OCI-LY3 (cell line): ENCODE measurements around the gene FOSL1.

ENCODE experiments used
- H2AFZ ChIP-seq: fragments of 200-600, 300-600 bp; shearing (Covaris generic); 2 replicates; pipeline ENCODE4 v1.6.0; 2014; ENCODE audit warnings: antibody characterized with exemption, low read depth, low read length
- H3K27ac ChIP-seq: fragments of 200-600, 300-600 bp; sonication (generic); 2 replicates; pipeline ENCODE4 v1.5.1; 2014; ENCODE audit warnings: mild to moderate bottlenecking, low read length, moderate library complexity, mixed read lengths
- H3K27me3 ChIP-seq: fragments of 200-600, 300-600 bp; sonication (generic); 2 replicates; pipeline ENCODE4 v1.6.1; 2014; ENCODE audit warnings: low read depth, low read length, mixed read lengths
- H3K36me3 ChIP-seq: fragments of 200-600, 300-600 bp; sonication (generic); replicated peaks from 2 replicates; pipeline ENCODE3; 2014; ENCODE audit warnings: low read depth, low read length, mixed read lengths
- H3K4me1 ChIP-seq: fragments of 300-600, 200-600 bp; sonication (generic); 2 replicates; pipeline ENCODE4 v1.6.1; 2014; ENCODE audit warnings: low read length, mixed read lengths
- H3K4me2 ChIP-seq: fragments of 200-600, 300-600 bp; sonication (generic); 2 replicates; pipeline ENCODE4 v1.6.1; 2014; ENCODE audit warnings: low read length, mixed read lengths
- H3K4me3 ChIP-seq: fragments of 300-600, 200-600 bp; sonication (generic); 2 replicates; pipeline ENCODE4 v1.5.1; 2014; ENCODE audit warnings: antibody characterized with exemption, mild to moderate bottlenecking, low read length, moderate library complexity
- H3K79me2 ChIP-seq: fragments of 300-600, 200-600 bp; shearing (Covaris generic); 2 replicates; pipeline ENCODE4 v1.6.1; 2014; ENCODE audit warnings: mild to moderate bottlenecking, low read length, mixed read lengths
- H3K9ac ChIP-seq: fragments of 300-600, 200-600 bp; shearing (Covaris generic); 2 replicates; pipeline ENCODE4 v1.6.0; 2014; ENCODE audit warnings: mild to moderate bottlenecking, low read length, moderate library complexity
- H3K9me3 ChIP-seq: fragments of 200-600, 300-600 bp; shearing (Covaris generic); 2 replicates; pipeline ENCODE4 v1.6.1; 2014; ENCODE audit warnings: low read length, mixed read lengths; ENCODE audit not compliant: insufficient read depth
- H4K20me1 ChIP-seq: fragments of 200-600, 300-600 bp; sonication (generic); 2 replicates; pipeline ENCODE4 v1.6.1; 2016; ENCODE audit warnings: low read length, mixed read lengths; ENCODE audit not compliant: insufficient read depth
- EZH2phosphoT487 ChIP-seq: fragments of 200-600 bp; shearing (Covaris generic); IDR thresholded peaks from 2 replicates; pipeline ENCODE4 v1.6.1; 2018; ENCODE audit warnings: antibody characterized with exemption, mixed run types, low read depth
- TF ChIP-seq, protein P1 (sequence below): fragments of 200-600, 300-600 bp; sonication (generic); IDR thresholded peaks from 2 replicates; pipeline ENCODE4 v1.5.1; 2014; ENCODE audit warnings: antibody characterized with exemption, low read length, low read depth

Gene FOSL1

DNA sequence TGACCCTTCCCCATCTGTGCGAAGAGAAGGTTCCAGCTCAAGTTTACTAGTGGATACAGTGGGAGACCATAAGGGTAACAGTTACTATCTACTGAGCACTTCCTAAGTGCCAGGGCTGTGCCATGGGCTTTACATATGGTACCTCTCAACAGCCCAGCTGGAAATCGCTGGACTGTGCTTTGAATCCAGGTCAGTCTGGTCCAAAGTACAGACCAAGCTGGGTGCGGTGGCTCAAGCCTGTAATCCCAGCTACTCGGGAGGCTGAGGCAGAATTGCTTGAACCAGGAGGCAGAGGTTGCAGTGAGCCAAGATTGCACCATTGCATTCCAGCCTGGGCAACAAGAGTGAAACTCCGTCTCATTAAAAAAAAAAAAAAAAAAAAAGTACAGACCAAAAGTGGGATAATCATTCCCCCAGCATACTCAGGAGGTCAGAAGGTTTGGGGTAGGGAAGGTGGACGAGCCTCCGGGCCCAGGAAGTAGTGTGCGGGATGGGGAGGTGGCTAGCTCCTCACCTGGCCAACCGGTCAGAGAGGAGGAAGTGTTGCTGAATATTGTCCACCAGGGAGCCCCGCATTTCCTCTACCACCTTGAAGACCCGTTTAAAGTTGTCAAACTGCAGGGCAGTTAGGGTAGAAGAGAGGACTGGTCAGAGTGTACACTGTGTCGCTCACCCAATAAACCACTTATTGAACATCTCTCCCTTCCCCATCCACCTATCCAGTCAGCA is 14.2 kb downstream of the FOSL1 start:
- Histone ChIP-seq H3K4me3 (no peak overlapping the region), H4K20me1 (no peaks in the 10 kb centered on the region), H3K27ac (no peak overlapping the region), H3K27me3 (no peaks in the 10 kb centered on the region), H3K36me3 (peaks cover 43% of the 10 kb centered on the region), H3K4me1 (peaks cover 22% of the 10 kb centered on the region), H2AFZ (no peak overlapping the region), H3K4me2 (no peak overlapping the region), H3K9me3 (no peaks in the 10 kb centered on the region), H3K9ac (no peak overlapping the region), H3K79me2 (peaks cover 15% of the 10 kb centered on the region)
- TF ChIP-seq, protein P1, sequence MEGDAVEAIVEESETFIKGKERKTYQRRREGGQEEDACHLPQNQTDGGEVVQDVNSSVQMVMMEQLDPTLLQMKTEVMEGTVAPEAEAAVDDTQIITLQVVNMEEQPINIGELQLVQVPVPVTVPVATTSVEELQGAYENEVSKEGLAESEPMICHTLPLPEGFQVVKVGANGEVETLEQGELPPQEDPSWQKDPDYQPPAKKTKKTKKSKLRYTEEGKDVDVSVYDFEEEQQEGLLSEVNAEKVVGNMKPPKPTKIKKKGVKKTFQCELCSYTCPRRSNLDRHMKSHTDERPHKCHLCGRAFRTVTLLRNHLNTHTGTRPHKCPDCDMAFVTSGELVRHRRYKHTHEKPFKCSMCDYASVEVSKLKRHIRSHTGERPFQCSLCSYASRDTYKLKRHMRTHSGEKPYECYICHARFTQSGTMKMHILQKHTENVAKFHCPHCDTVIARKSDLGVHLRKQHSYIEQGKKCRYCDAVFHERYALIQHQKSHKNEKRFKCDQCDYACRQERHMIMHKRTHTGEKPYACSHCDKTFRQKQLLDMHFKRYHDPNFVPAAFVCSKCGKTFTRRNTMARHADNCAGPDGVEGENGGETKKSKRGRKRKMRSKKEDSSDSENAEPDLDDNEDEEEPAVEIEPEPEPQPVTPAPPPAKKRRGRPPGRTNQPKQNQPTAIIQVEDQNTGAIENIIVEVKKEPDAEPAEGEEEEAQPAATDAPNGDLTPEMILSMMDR = no peak
- TF ChIP-seq EZH2phosphoT487 = no peak

DNA sequence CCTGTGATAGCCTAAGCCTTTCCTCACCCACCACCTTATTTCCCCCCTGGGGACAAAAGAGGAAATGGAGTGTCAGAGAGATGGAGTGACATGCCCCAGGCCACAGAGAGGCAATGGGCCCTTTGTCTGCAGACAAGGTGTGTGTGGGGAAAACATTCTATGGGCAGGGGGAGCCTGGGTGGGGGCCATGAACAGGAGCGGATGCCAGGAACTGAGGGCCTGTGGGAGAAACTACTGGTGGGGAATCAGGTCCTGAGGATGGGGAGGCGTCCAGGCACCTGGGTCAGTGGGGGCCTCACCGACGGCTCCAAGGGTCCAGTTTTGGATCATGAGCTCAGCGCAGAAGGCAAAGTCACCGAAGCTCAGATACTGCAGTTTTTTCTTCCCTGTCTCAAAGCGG is 15.0 kb downstream of the FOSL1 start:
- Histone ChIP-seq H3K9ac (no peak overlapping the region), H3K27ac (no peak overlapping the region), H3K4me1 (peaks cover 22% of the 10 kb centered on the region), H3K4me2 (no peak overlapping the region), H3K4me3 (no peak overlapping the region), H3K9me3 (no peaks in the 10 kb centered on the region), H2AFZ (no peak overlapping the region), H3K36me3 (peaks cover 43% of the 10 kb centered on the region), H3K79me2 (peaks cover 10% of the 10 kb centered on the region), H4K20me1 (no peaks in the 10 kb centered on the region), H3K27me3 (no peaks in the 10 kb centered on the region)
- TF ChIP-seq, protein P1 = no peak
- no peak for TF ChIP-seq EZH2phosphoT487

DNA sequence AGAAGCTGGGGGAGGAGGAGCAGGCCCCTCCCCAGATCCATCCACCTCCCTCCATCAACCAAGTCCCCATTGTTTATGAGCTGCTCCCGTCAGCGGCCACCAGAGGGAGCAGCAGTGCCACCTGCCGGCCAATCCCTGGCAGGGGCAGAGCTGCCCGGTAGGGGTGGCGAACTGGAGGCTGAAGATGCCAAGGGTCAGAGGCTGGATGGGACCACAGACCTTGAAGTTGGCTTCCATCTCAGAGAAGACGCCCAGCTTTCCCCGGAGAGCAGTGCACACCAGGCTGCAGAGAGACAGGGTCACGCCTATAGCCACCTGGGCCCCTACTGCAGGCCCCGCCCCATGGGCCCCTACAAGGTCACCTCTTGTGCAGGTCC is 15.5 kb downstream of the FOSL1 start:
- Histone ChIP-seq H3K9me3 (no peaks in the 10 kb centered on the region), H3K27me3 (no peaks in the 10 kb centered on the region), H3K4me2 (no peak overlapping the region), H4K20me1 (no peaks in the 10 kb centered on the region), H3K27ac (no peak overlapping the region), H3K36me3 (peaks cover 43% of the 10 kb centered on the region), H2AFZ (no peak overlapping the region), H3K4me3 (no peak overlapping the region), H3K4me1 (peaks cover 16% of the 10 kb centered on the region), H3K79me2 (peaks cover 10% of the 10 kb centered on the region), H3K9ac (no peak overlapping the region)
- TF ChIP-seq, protein P1 = peak; percentile 100
- no peak for TF ChIP-seq EZH2phosphoT487

DNA sequence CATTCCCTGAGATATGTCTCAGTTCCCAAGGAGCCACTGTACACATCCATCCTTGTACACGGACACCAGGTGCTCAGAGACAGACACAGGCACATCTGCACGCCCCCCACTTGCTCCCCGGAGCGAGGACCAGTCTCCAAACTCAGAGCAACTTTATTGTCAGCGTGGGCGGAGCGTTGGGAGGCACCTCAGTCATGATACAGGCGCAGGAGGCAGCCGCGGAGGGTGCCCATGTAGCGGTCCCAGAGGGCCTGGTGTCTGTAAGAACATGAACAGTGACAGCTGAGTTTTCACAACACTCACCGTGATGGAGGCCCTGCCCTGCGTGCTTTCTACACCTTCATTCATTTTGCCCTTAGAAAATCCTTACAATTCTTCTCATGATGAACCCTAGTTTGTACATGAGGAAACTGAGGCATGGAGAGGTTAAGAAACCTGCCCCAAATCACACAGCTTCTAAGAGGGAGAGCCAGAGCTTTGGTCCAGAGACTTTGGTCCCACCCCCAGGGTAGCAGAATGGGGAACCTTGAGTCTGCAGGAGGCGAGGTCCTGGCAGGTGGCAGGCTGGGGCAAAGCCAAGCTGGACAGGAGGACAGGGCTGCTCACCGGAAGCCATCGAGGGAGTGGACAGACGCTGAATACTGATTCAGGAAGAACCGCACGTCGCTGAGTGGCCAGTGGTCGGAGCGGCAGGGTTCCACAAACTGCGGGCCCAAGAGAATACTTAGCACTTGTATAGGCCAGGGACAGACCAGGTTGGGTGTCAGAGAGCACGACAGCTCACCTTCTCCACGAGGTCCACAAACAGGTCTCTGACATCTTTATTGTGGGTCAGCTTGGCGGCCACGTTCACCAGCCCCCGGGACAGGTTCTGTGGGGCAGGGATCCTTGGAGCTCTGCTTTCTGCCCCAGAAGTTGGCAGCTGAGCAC is 16.1 kb downstream of the FOSL1 start:
- Histone ChIP-seq H3K27ac (no peak overlapping the region), H3K27me3 (no peaks in the 10 kb centered on the region), H3K79me2 (peaks cover 10% of the 10 kb centered on the region), H2AFZ (no peak overlapping the region), H3K4me2 (no peak overlapping the region), H3K4me1 (peaks cover 10% of the 10 kb centered on the region), H3K4me3 (no peak overlapping the region), H3K9ac (no peak overlapping the region), H3K36me3 (peaks cover 43% of the 10 kb centered on the region), H4K20me1 (no peaks in the 10 kb centered on the region), H3K9me3 (no peaks in the 10 kb centered on the region)
- no peak for TF ChIP-seq EZH2phosphoT487
- TF ChIP-seq, protein P1 = no peak
